IPS-18c (cell line): ENCODE results near the gene CIART.
"Not testable (repeated sequence)": the region's sequence is repeated elsewhere in the genome, so short reads cannot be mapped to it uniquely, and the experiment has no call there.

Experiments used
- H3K4me3 ChIP-seq: 2 replicates; pipeline ENCODE4 v1.7.0; 2013; ENCODE audit warnings: low read depth, mild to moderate bottlenecking, low read length, moderate library complexity; ENCODE audit not compliant: insufficient read depth
- H3K9me3 ChIP-seq: one replicate; pipeline ENCODE4 v1.6.1; 2013; ENCODE audit warnings: mild to moderate bottlenecking, low read length, moderate library complexity; ENCODE audit not compliant: control insufficient read depth, insufficient read depth

CIART gene

DNA sequence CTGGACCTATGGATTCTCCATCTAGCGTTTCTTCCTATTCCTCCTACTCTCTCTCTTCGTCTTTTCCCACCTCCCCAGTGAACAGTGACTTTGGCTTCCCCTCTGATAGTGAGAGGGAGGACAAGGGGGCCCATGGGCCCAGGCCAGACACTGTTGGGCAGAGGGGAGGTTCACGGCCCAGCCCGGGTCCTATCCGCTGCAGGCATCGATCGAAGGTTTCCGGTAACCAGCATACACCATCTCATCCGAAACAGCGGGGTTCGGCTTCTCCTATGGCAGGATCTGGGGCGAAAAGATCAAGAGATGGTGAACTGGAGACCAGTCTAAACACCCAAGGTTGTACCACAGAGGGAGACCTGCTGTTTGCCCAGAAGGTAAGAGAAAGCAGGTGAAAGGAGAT, 906 bp downstream of the CIART start:
- Histone ChIP-seq H3K9me3 (no peaks in the 10 kb centered on the region), H3K4me3 (peak overlapping the region; percentile 68; the same call in 1 of the 2 replicates)

DNA sequence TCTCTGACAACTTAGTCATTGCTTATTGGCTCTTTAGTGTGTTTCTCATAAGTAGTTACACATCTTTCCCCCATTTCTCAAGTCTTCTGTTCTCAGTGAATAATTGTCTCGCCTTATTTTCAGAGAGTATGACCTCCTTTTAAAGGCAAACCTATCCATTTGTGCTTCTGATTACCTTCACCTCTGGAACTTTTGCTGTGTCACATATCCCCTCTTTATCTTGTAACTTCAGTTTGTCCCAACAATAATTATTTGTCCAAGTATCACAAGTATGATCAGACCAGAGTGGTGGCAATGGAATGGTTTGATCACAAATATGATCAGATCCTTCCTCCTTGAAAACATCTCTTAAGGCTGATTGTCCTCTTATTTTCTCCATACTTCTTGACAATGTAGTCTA, 6.0 kb downstream of the CIART start:
- Histone ChIP-seq H3K9me3 (no peaks in the 10 kb centered on the region), H3K4me3 (no peak overlapping the region)

DNA sequence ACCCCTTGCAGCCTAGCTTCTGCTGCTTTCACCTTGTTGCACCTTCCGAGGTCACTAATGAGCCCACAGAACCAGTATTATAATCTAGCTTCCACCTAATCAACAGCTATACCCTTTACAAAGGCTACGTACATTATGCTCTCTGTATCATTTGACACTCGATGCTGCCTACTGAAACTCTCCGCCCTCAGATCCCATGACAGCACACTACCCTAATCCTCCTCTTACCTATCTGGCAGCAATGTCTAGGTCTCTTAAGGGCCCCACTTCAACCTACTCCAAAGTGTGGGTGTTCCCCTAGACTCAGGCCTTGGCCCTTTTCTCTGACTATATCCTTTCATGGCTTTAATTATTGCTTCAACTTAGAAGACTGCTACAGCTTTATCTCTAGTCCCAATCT, 6.5 kb downstream of the CIART start:
- no peaks in the 10 kb centered on the region for H3K9me3 ChIP-seq
- no peak overlapping the region for H3K4me3 ChIP-seq

- H3K4me3 ChIP-seq = peak within 1 kb of the TSS; percentile 88
- H3K9me3 ChIP-seq = no peaks in the 10 kb centered on the region
Observed at GRCh38 chr1:150293433-150294253, 11.3 kb downstream of the CIART start, which contains the start of gene MRPS21. MRPS21 (plus strand) TSS chr1:150293861; CDS start chr1:150294367, 506 bp downstream.

DNA sequence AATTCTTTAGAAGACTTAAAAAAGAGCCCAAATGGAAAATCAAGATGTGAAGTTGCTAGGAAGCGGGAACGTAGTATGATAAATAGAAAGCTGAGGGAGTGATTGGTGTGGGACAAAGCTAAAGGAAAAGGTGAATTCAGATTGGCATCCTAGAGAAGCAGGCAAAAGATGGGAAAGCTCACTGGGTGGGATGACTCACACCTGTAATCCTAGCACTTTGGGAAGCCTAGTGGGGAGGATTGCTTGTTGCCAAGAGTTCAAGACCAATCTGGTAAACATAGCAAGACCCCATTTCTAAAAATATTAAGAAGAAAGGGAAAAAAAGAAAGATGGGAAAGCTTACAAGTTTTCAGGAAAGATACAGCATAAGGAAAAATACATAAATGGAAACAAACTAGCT, 13.1 kb downstream of the CIART start:
- no peak overlapping the region for H3K4me3 ChIP-seq
- peaks cover 2% of the 10 kb centered on the region for H3K9me3 ChIP-seq

- no peak overlapping the region for H3K4me3 ChIP-seq
- peaks cover 2% of the 10 kb centered on the region for H3K9me3 ChIP-seq
Observed at GRCh38 chr1:150299716-150300115, 17.4 kb downstream of the CIART start.

DNA sequence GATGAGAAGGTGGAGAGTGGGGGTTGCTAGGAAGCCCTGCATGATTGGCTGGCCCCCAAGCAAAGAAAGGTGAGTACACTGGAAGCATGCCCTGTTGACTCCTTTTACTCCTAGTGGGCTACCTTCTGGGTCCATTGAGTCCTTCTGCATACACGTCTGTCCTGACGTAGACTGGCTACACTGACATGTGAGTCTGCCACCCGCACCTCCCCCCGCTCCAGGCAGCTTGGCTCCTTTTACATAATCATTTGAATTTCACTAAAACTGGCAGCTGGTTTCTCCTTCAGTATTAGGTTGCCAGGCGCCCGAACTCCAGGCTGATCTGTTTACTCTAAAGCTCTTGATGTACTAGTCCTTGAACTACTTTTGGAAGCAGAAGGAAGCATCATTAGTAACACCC, 20.0 kb downstream of the CIART start:
- Histone ChIP-seq H3K4me3 (0 out of 2 replicates have a peak overlapping the region, but pooled peaks have one; percentile 16), H3K9me3 (peaks cover 2% of the 10 kb centered on the region)

DNA sequence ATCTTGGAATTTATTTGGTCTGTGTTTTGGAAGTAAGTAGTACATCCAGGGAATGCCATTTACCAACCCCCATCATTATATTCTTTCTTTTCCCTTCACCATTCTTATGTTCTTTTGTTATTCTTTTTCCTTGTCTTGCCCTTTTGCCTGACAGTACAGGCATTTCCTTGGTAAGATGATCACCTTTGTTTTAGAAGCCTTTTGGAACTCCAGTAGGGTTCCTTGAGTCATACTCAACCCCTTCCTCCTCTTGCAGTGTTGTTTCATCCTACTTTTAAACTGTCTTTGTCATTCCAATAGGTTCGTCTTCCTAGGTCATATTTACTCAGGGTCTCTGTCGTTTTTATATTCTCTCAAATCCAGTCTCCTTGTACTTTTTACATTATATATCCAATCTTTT, 20.5 kb downstream of the CIART start:
- Histone ChIP-seq H3K4me3 (0 out of 2 replicates have a peak overlapping the region, but pooled peaks have one; percentile 16), H3K9me3 (peaks cover 2% of the 10 kb centered on the region)

GRCh38 chr1:150308585-150308984, 26.2 kb downstream of the CIART start:
- H3K9me3 ChIP-seq, H3K4me3 ChIP-seq: not testable (repeated sequence)

- H3K4me3 ChIP-seq = no peak overlapping the region
- H3K9me3 ChIP-seq = no peaks in the 10 kb centered on the region
Observed at GRCh38 chr1:150309758-150310508, 27.6 kb downstream of the CIART start.

GRCh38 chr1:150311762-150312161, 29.4 kb downstream of the CIART start:
- Histone ChIP-seq H3K9me3 (no peaks in the 10 kb centered on the region), H3K4me3 (no peak overlapping the region)

DNA sequence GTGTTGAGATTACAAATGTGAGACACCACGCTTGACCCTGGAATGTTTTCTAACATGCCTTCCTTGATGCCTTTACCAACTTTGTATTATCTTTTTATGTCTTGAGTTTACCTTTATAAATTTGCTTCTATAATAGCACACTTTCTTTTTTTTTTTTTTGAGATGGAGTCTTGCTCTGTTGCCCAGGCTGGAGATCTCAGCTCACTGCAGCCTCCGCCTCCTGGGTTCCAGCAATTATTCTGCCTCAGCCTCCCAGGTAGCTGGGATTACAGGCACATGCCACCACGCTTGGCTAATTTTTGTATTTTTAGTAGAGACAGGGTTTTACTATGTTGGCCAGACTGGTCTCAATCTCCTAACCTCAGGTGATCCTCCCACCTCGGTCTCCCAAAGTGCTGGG, 32.3 kb downstream of the CIART start:
- not testable (repeated sequence) for H3K4me3 ChIP-seq

DNA sequence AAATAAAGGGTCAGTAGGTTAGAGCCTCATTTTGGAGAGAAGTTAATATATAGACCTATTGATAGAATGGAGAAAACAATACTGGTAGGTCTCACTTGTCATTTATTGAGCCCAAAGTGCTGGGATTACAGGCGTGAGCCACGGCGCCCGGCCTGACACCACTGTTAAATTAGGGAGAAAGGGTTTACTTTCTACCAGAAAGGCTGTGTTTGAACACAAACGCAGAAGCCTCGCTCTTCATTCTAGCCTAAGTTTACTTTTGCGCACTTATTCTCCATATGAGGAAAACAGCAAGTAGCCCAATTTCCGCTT, 38.3 kb downstream of the CIART start:
- H3K9me3 ChIP-seq = no peaks in the 10 kb centered on the region
- H3K4me3 ChIP-seq = no peak overlapping the region; the same call in 1 of the 2 replicates

More for the DNA sequence above, 32.3 kb downstream of the CIART start:
- H3K9me3 ChIP-seq = not testable (repeated sequence)

- H3K9me3 ChIP-seq = no peaks in the 10 kb centered on the region
- peak overlapping the region; percentile 69 for H3K4me3 ChIP-seq
Observed at GRCh38 chr1:150321826-150322166, 39.4 kb downstream of the CIART start.

DNA sequence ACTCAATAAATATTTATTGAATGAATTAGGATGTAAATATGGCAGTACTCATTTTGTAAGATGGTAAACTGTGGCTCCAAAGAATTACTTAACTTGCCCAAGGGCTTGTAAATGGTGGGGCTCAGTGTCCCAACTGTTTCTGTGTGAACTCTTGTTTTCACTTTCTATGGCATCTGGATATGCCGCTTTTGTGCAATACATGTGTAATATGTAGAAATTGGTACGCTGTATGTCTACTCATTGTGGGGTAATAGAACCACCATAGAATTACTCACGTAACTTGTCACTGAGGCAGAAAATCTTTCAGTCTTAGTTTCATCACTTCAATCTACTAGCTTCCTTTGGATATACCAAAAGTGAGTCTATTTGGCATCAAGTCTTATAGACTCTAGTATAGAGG, 40.0 kb downstream of the CIART start:
- Histone ChIP-seq H3K9me3 (no peaks in the 10 kb centered on the region), H3K4me3 (peak overlapping the region; percentile 69)

DNA sequence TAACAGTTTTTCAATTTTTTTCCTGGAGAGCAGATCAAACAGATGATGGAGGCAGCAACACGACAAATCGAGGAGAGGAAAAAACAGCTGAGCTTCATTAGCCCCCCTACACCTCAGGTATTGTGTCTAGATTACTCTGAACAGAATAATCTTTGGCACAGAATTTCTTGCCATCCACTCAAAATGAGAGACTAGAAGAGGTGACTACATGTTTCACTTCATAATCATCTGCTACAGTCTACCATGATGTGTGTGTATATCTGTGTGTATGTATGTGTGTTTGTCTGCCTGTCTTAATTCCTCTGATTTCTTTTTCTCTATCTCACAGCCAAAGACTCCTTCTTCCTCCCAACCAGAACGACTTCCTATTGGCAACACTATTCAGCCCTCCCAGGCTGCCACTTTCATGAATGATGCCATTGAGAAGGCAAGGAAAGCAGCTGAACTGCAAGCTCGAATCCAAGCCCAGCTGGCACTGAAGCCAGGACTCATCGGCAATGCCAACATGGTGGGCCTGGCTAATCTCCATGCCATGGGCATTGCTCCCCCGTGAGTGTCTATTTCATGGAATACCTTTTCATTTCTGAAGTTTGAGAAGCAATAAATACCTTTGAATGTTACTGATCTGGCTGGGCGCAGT, 50.4 kb downstream of the CIART start:
- no peaks in the 10 kb centered on the region for H3K9me3 ChIP-seq

More for the DNA sequence above, 50.4 kb downstream of the CIART start:
- no peak overlapping the region for H3K4me3 ChIP-seq
